ENCODE measurements around the gene CFAP210.

GRCh38 chr2:169709331-169709730 lies 15.1 kb upstream of the CFAP210 start:
- no peak for TF ChIP-seq EZH2 (IDR thresholded peaks at IDR 0.05; ENCODE audit: low read length, missing control alignments)
- no peak for TF ChIP-seq CTCF (conservative IDR thresholded peaks at IDR 0.05 in 1 of 2, IDR thresholded peaks at IDR 0.05 in 1 of 2; ENCODE audit: low read depth in 1 of 2, low read length in 2 of 2)

All from fibroblast of lung (primary cell).